NB4 (cell line): ENCODE results near the gene TNP1.

Experiments used
- MAX ChIP-seq: IDR thresholded peaks from 2 replicates; pipeline ENCODE4 v1.6.1; 2011; ENCODE audit warnings: low read depth, low read length
- MYC ChIP-seq: IDR thresholded peaks from 2 replicates; pipeline ENCODE4 v1.6.1; 2011; ENCODE audit warnings: low read depth, low read length
- POLR2A ChIP-seq: IDR thresholded peaks from 2 replicates; pipeline ENCODE4 v1.6.1; 2011; ENCODE audit warnings: mild to moderate bottlenecking; ENCODE audit not compliant: insufficient read length; ENCODE audit errors: extremely low read depth
- TF ChIP-seq, protein P1 (sequence below): IDR thresholded peaks from one replicate; pipeline ENCODE4 v1.5.1; 2012; ENCODE audit warnings: low read depth, low read length

- TF ChIP-seq, protein P1, sequence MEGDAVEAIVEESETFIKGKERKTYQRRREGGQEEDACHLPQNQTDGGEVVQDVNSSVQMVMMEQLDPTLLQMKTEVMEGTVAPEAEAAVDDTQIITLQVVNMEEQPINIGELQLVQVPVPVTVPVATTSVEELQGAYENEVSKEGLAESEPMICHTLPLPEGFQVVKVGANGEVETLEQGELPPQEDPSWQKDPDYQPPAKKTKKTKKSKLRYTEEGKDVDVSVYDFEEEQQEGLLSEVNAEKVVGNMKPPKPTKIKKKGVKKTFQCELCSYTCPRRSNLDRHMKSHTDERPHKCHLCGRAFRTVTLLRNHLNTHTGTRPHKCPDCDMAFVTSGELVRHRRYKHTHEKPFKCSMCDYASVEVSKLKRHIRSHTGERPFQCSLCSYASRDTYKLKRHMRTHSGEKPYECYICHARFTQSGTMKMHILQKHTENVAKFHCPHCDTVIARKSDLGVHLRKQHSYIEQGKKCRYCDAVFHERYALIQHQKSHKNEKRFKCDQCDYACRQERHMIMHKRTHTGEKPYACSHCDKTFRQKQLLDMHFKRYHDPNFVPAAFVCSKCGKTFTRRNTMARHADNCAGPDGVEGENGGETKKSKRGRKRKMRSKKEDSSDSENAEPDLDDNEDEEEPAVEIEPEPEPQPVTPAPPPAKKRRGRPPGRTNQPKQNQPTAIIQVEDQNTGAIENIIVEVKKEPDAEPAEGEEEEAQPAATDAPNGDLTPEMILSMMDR = no peak
- TF ChIP-seq MYC = no peak
- TF ChIP-seq POLR2A = no peak
- TF ChIP-seq MAX = no peak
Measured at GRCh38 chr2:216856406-216857065, 3.3 kb downstream of the TNP1 start.
